Measurements from ENCODE around the gene WSCD2. TPM values are rescaled to one million over a fixed set of nuclear protein-coding genes. Genes with fewer than 3 reads are reported as not detected.

The WSCD2 gene
- total RNA-seq, 1 donor from 2014 or later: 1.4 TPM

GRCh38 chr12:108140501-108140900 is 11.4 kb downstream of the WSCD2 start:
- TF ChIP-seq CTCF (IDR thresholded peaks at IDR 0.05; ENCODE audit: partially characterized antibody, unreplicated experiment): no peak
- no peaks in the 10 kb centered on the region for H3K36me3 Mint-ChIP-seq (ENCODE audit: unreplicated experiment)
- H3K27ac Mint-ChIP-seq (ENCODE audit: unreplicated experiment): no peak overlapping the region
- DNase-seq: no peak
- no peaks in the 10 kb centered on the region for H3K9me3 Mint-ChIP-seq (ENCODE audit: unreplicated experiment)
- no peak overlapping the region for H3K4me3 Mint-ChIP-seq (ENCODE audit: unreplicated experiment)
- no peaks in the 10 kb centered on the region for H3K4me1 Mint-ChIP-seq (ENCODE audit: low read depth, unreplicated experiment)
- peaks cover 6% of the 10 kb centered on the region for H3K27me3 Mint-ChIP-seq (ENCODE audit: unreplicated experiment)

DNA sequence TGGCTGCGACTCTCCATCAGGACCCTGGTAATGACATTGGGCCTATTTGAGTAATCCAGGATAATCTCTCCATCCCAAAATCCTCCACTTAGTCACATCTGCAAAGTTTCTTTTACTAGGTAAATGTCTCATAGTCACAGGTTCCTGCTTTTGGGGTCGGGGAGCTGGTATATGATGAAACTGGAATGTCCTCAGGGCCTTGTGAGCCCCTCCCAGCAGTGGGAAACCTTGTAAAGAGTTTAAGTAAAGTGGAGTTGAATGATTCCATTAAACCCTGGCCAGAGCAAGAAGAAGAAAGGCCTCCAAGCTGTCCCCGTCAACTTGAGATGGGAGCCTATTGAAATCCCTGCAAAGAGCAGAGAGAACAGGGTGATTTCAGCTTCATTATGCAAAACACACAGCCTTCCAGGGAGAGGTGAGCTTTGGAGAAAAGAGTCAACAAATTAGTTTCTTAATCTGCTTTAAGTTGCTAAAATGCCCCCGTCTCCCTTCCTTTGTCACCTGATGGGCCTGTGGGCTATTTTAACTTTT is 12.6 kb downstream of the WSCD2 start:
- no peak for TF ChIP-seq CTCF (IDR thresholded peaks at IDR 0.05; ENCODE audit: partially characterized antibody, unreplicated experiment)
- Mint-ChIP-seq H3K27ac (ENCODE audit: unreplicated experiment) (no peak overlapping the region), H3K4me1 (ENCODE audit: low read depth, unreplicated experiment) (no peaks in the 10 kb centered on the region), H3K4me3 (ENCODE audit: unreplicated experiment) (no peak overlapping the region), H3K27me3 (ENCODE audit: unreplicated experiment) (peaks cover 6% of the 10 kb centered on the region), H3K9me3 (ENCODE audit: unreplicated experiment) (no peaks in the 10 kb centered on the region), H3K36me3 (ENCODE audit: unreplicated experiment) (no peaks in the 10 kb centered on the region)
- no peak for DNase-seq

GRCh38 chr12:108143144-108143543 is 14.1 kb downstream of the WSCD2 start:
- H3K4me3 Mint-ChIP-seq (ENCODE audit: unreplicated experiment): no peak overlapping the region
- peaks cover 9% of the 10 kb centered on the region for H3K27me3 Mint-ChIP-seq (ENCODE audit: unreplicated experiment)
- H3K36me3 Mint-ChIP-seq (ENCODE audit: unreplicated experiment): no peaks in the 10 kb centered on the region
- no peak for TF ChIP-seq CTCF (IDR thresholded peaks at IDR 0.05; ENCODE audit: partially characterized antibody, unreplicated experiment)
- H3K9me3 Mint-ChIP-seq (ENCODE audit: unreplicated experiment): no peaks in the 10 kb centered on the region
- DNase-seq: no peak
- H3K27ac Mint-ChIP-seq (ENCODE audit: unreplicated experiment): no peak overlapping the region
- H3K4me1 Mint-ChIP-seq (ENCODE audit: low read depth, unreplicated experiment): no peaks in the 10 kb centered on the region

- no peak for TF ChIP-seq CTCF (IDR thresholded peaks at IDR 0.05; ENCODE audit: partially characterized antibody, unreplicated experiment)
- H3K9me3 Mint-ChIP-seq (ENCODE audit: unreplicated experiment): no peaks in the 10 kb centered on the region
- no peak overlapping the region for H3K27ac Mint-ChIP-seq (ENCODE audit: unreplicated experiment)
- H3K4me1 Mint-ChIP-seq (ENCODE audit: low read depth, unreplicated experiment): no peaks in the 10 kb centered on the region
- H3K36me3 Mint-ChIP-seq (ENCODE audit: unreplicated experiment): no peaks in the 10 kb centered on the region
- H3K4me3 Mint-ChIP-seq (ENCODE audit: unreplicated experiment): no peak overlapping the region
- DNase-seq: no peak
- H3K27me3 Mint-ChIP-seq (ENCODE audit: unreplicated experiment): peaks cover 6% of the 10 kb centered on the region
Measured at GRCh38 chr12:108144080-108144479, 15.0 kb downstream of the WSCD2 start.

- Mint-ChIP-seq H3K4me3 (ENCODE audit: unreplicated experiment) (no peak overlapping the region), H3K27me3 (ENCODE audit: unreplicated experiment) (peaks cover 6% of the 10 kb centered on the region), H3K36me3 (ENCODE audit: unreplicated experiment) (no peaks in the 10 kb centered on the region), H3K9me3 (ENCODE audit: unreplicated experiment) (no peaks in the 10 kb centered on the region), H3K4me1 (ENCODE audit: low read depth, unreplicated experiment) (no peaks in the 10 kb centered on the region), H3K27ac (ENCODE audit: unreplicated experiment) (no peak overlapping the region)
- TF ChIP-seq CTCF (IDR thresholded peaks at IDR 0.05; ENCODE audit: partially characterized antibody, unreplicated experiment): no peak
- no peak for DNase-seq
Measured at GRCh38 chr12:108145011-108145410, 15.9 kb downstream of the WSCD2 start.
